GM19455 (cell line): ENCODE measurements around the gene ATRNL1.
"Not testable (repeated sequence)": the region's sequence is repeated elsewhere in the genome, so short reads cannot be mapped to it uniquely, and the experiment has no call there.

ENCODE experiments used
- ATAC-seq: cut with Tn5 transposase; IDR thresholded peaks from one replicate; pipeline ENCODE4 v1.9.1; 2021; ENCODE audit not compliant: unreplicated experiment

The ATRNL1 gene

GRCh38 chr10:115092258-115092554 lies 959 bp upstream of the ATRNL1 start:
- no peak for ATAC-seq

DNA sequence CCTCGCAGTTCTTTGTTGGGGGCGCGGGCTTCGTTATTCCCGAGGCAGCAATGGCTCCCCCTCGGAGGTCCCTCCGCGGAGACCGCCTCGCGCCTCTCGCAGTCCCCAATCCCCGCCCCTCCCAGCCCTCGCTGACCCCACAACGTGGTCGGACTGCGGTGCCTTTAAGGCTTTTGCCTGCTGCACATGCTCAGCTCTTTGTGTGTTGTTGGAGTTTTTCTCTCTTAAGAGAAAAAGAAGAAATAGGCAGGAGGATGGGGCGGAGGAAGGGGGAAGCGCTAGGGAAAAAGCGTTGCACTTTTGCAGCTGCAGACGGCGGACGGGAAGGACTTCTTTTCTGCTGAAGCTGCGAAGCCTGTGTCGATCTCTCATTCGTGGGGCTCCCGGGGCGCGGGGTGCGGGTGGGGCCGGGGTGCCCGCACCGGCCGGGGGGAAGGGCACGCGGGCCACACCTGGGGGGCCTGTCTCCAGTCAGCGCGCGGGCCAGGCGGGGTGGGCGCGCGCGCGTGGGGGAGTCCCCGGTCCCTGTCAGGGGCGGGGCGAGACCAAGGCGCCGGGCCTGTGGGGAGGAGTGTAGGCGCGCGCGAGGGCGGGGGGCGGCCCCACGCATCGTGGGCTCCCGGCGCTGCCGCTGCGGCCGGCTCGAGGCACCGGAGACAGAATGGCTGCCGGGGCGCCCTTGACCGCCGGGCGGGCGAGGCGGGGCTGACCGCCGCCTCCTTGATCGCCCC lies 445 bp upstream of the ATRNL1 start:
- peak; percentile 78 for ATAC-seq

- ATAC-seq, result peak; percentile 54
These were observed 727 bp downstream of the ATRNL1 start for GRCh38 chr10:115093776-115094408.

DNA sequence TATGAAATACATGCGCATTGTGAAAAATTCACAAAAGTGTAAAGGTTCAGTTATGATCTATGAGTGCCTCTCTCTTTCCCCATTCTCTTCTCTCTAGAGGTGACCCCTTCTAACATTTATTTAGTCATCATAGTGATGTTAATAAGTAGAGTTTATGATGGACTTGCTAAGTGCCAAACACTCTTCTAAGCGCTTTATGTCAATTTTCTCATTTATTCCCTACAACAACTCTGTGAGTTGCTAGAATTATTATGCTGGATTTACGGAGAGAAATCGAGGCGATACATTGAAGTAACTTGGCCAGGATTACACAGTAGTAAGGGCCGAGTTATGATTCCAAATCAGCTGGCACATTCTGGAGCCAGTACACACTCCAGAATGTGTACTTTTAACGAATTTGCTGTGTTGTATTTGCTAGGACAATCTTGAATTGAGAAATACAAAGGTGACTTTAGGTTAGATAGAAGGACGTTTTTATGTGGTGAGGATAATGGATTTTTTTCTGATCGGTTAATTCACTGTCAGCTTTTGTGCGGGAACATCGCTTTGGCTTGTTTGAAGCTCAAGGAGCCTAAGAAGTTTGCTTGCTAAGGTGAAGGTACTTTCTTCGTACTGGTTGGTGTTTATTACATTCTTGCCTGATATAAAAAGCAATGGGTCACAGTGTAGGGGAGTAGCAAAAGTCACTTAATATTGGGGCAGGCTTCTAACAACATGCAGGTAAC lies 1.4 kb downstream of the ATRNL1 start:
- ATAC-seq, result no peak

DNA sequence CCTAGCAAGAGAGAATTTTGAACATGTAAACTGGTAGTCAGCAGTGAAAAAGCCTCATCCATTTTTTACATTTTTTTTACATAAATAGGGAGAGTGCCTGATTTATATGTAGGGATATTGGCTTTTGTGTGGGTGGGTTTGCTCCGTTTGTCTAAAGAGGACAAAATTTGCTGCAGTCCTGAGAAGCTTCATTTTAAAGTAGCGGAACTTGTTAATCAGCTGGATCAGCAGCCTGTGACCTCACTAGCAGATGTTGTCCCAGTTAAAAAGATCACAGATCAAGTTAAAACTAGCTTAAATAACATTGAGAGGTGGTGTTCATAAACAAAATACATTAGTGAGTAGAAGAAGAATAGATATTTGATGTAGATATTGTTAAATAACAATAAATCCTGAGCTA lies 2.6 kb downstream of the ATRNL1 start:
- no peak for ATAC-seq

DNA sequence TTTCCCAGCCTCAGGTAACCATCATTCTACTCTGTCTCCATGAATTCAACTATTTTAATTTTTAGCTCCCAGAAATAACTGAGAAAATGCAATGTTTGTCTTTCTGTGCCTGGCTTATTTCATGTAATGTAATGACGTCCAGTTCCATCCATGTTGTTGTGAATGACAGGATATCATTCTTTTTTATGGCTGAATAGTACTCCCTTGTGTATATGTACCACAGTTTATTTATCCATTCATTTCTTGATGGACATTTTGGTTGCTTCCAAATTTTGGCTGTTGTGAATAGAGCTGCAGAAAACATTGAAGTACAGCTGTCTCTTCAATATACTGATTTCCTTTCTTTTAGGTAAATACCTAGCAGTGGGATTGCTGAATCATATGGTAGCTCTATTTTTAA lies 10.5 kb downstream of the ATRNL1 start:
- no peak for ATAC-seq

DNA sequence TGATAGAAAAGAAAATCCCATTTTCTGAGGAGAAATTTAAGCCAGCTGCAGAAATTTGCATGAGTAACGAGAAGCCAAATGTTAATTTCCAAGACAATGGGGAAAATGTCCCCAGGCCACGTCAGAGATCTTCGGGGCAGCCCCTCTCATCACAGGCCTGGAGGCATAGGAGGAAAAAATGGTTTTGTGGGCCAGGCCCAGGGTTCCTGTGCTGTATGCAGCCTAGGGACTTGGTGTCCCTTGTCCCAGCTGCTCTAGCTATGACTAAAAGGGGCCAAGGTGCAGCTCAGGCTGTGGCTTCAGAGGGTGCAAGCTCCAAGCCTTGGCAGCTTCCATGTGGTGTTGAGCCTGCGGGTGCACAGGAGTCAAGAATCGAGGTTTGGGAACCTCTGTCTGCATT lies 12.2 kb downstream of the ATRNL1 start:
- ATAC-seq, result not testable (repeated sequence)

DNA sequence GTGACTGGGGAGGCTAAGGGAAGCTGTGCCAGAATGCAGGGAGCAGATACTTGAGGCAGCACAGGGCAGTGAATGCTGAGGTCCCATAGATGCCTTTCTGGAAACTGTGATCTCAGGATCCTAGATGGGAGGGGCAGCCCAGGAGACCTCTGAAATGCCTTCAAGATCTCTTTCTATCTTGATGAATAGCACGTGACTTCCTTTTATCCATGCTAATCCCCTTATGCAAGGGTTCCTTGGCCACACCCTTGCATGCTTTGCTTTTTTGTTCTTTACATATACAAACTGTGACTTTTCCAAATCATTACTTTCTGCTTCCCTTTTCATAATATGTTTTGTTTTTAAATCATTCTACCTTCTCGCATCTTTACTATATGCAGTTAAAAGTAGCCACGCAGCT lies 14.7 kb downstream of the ATRNL1 start:
- no peak for ATAC-seq

- ATAC-seq, result no peak
These were observed 24.1 kb downstream of the ATRNL1 start for GRCh38 chr10:115117301-115117700.

GRCh38 chr10:115118346-115118745 lies 25.2 kb downstream of the ATRNL1 start:
- ATAC-seq, result no peak

- no peak for ATAC-seq
These were observed 32.3 kb downstream of the ATRNL1 start for GRCh38 chr10:115125505-115125904.

- ATAC-seq, result peak; percentile 77
These were observed 36.6 kb downstream of the ATRNL1 start for GRCh38 chr10:115129752-115130151.

DNA sequence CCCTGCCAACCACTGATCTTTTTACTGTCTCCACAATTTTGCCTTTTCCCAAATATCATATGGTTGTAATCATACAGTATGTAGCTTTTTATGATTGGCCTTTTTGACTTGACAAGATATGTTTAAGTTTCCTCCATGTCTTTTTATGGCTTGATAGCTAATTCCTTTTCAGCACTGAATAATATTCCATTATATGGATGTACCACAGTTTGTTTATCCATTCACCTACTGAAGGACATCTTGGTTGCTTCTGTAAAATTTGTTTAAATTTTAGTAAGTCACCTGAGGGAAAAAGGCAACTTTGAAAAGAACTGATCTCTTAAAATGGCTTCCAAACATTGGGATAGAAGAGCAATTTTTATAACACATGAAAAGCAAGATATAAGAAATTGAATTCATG lies 43.5 kb downstream of the ATRNL1 start:
- no peak for ATAC-seq

- ATAC-seq, result no peak
These were observed 48.1 kb downstream of the ATRNL1 start for GRCh38 chr10:115141254-115141653.

DNA sequence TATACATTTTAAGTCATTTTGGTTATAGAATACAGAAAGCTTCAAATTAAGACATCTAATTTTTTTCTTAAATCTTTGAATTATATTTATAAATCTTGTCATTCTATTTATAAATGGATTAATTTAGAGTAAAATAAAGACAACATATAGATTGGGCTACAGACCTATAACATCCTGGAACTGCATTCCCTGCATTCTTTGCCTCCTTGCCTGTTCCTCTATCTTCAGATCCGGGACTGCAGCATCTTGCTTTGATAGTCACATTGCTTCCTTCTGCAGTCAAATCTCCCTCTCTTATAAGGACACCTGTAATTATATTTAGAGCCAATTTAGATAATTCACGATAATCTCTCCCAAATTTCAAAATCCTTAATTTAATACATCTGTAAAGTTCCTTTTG lies 64.2 kb downstream of the ATRNL1 start:
- ATAC-seq, result no peak

GRCh38 chr10:115163129-115163528 lies 70.0 kb downstream of the ATRNL1 start:
- no peak for ATAC-seq

GRCh38 chr10:115164220-115164619 lies 71.1 kb downstream of the ATRNL1 start:
- no peak for ATAC-seq

DNA sequence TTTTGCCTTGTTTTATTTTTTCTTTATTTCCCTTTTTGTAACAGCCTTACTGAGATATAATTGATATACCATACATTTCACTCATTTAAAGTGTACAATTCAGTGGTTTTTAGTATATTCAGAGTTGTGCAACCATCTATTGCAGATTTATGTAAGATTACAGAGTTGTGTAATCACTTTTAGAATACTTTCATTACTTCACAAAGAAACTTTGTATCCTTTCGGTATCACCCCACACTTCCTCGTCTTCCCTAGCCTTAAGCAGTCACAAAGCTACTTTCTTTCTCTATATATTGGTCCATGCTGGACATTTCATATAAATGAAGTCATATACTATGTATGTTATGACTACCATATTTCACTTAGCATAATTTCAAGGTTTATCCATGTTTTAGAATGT lies 74.6 kb downstream of the ATRNL1 start:
- no peak for ATAC-seq

DNA sequence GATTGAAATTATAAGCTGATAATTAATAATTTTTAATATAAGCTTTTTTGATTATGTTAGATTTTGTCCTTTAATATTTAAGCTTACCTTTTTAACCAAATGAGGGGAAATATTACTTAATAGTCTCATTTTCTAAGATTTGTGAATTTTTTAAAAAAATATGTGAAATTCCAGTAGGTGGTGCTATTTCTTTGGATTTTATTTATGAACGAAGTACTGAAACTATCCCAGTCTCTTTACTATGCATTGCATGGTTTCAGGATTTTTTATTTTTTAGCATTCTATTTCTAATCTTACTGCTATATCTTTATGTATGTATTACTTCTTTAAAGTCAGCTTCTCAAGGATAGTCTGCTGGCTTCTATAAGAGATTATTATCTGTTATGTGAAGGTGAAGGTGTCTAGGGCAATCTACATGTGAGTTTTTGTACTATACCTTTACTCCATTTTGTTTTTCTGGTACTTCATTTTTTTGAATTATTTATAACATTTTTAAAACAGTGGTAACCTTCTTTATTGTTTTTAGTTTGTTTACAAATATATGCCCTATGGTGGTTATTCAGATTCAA lies 78.3 kb downstream of the ATRNL1 start:
- ATAC-seq, result no peak

- no peak for ATAC-seq
These were observed 80.8 kb downstream of the ATRNL1 start for GRCh38 chr10:115173915-115174443.

GRCh38 chr10:115207276-115207675 lies 114.1 kb downstream of the ATRNL1 start:
- ATAC-seq, result not testable (repeated sequence)

- no peak for ATAC-seq
These were observed 116.0 kb downstream of the ATRNL1 start for GRCh38 chr10:115209133-115209532.
